Thyroid gland (tissue), 4 donors: Measurements from ENCODE around the gene ANKRD11. TPM values are rescaled to one million over a fixed set of nuclear protein-coding genes. Genes with fewer than 3 reads are reported as not detected.
"Not testable (repeated sequence)": the region's sequence is repeated elsewhere in the genome, so short reads cannot be mapped to it uniquely, and the experiment has no call there.

Experiments used
- DNase-seq, 2 donors: peaks; one replicate each; pipeline ENCODE4 v3.0.0-alpha.2; 2019
- H3K27ac ChIP-seq, 3 donors: fragments of 200-600 bp; sonication (generic); 1 replicate in 2 of 3; 2 replicates in 1 of 3; pipeline ENCODE4 v1.5.1; 2016 to 2019; ENCODE audit warnings: mild to moderate bottlenecking in 1 of 3, moderate library complexity in 1 of 3
- H3K27me3 ChIP-seq: fragments of 200-600 bp; sonication (generic); one replicate; pipeline ENCODE4 v1.5.1; 2019
- H3K36me3 ChIP-seq, 2 donors: fragments of 200-600 bp; sonication (generic); one replicate each; pipeline ENCODE4 v1.5.1; 2016 to 2019
- H3K4me1 ChIP-seq, 2 donors: fragments of 200-600 bp; sonication (generic); one replicate each; pipeline ENCODE4 v1.5.1; 2017 to 2019
- H3K4me3 ChIP-seq, 3 donors: fragments of 200-600 bp; sonication (generic); replicated peaks in 1 of 3; 1 replicate in 2 of 3; 2 replicates in 1 of 3; pipeline ENCODE4 v1.5.1; 2016; ENCODE audit warnings: mild to moderate bottlenecking in 1 of 3
- H3K9me3 ChIP-seq: fragments of 200-600 bp; sonication (generic); one replicate; pipeline ENCODE4 v1.5.1; 2017
- CTCF ChIP-seq, 6 experiments: fragments of 200-600 bp in 3 of 6; fragments of 450-650 bp in 3 of 6; sonication (generic) in 3 of 6; IDR thresholded peaks; one replicate each; pipeline ENCODE4 v1.5.1; 2016 to 2019; ENCODE audit warnings: antibody characterized with exemption in 6 of 6, mild to moderate bottlenecking in 2 of 6, inconsistent platforms in 1 of 6, moderate library complexity in 1 of 6
- POLR2A ChIP-seq, 2 donors: fragments of 450-650 bp; IDR thresholded peaks; one replicate each; pipeline ENCODE4 v1.6.1; 2017; ENCODE audit warnings: antibody characterized with exemption in 2 of 2, mild to moderate bottlenecking in 2 of 2, moderate library complexity in 1 of 2
- whole genome bisulfite sequencing, 2 donors: methylation state at CpG; one replicate each; pipeline ENCODE4 v1.1.5; 2017; 5-methylcytosine and 5-hydroxymethylcytosine counted together
- intact Hi-C: fragments of 100-400 bp; cut with DNase I; formaldehyde crosslinking; loops from one replicate; pipeline ENCODE4 v1.15.1; 2023
- total RNA-seq, 4 donors: library from RNA; depleted of rRNA; stranded (reverse); fragments of >200 nt; gene quantifications; one replicate each; pipeline ENCODE4 v1.2.3, GENCODE V29; 2016

Gene ANKRD11
- total RNA-seq, 4 donors from 2014 or later, result 62.1 to 90.4 (median 75.0) TPM

- H3K36me3 ChIP-seq, result no peaks in the 10 kb centered on the region
- H3K4me1 ChIP-seq, result peaks cover 29 to 32% of the 10 kb centered on the region in 2 donors
- H3K4me3 ChIP-seq, result no peak overlapping the region
- no peak overlapping the region for H3K27ac ChIP-seq
- intact Hi-C loops, result loop anchor here (10.0 kb wide), 1 partner anchor 222 kb away; no protein-coding TSS in a partner anchor
- no peaks in the 10 kb centered on the region for H3K27me3 ChIP-seq
- H3K9me3 ChIP-seq, result no peaks in the 10 kb centered on the region
- WGBS, 2 donors, result 75 to 77% methylated on average over 14 of the region's 14 CpGs
- DNase-seq, result no peak
- TF ChIP-seq POLR2A (IDR thresholded peaks at IDR 0.05) (no peak), CTCF (IDR thresholded peaks at IDR 0.05) (no peak)
Measured at GRCh38 chr16:89332243-89332901, 158.0 kb downstream of the ANKRD11 start.

- H3K9me3 ChIP-seq, result no peaks in the 10 kb centered on the region
- DNase-seq, result no peak
- H3K27ac ChIP-seq, result no peak overlapping the region
- TF ChIP-seq CTCF (IDR thresholded peaks at IDR 0.05) (no peak), POLR2A (IDR thresholded peaks at IDR 0.05) (no peak)
- H3K36me3 ChIP-seq, result no peaks in the 10 kb centered on the region
- 90 to 93% methylated on average over 14 of the region's 14 CpGs for WGBS, 2 donors
- H3K4me3 ChIP-seq, result no peak overlapping the region
- no peaks in the 10 kb centered on the region for H3K27me3 ChIP-seq
- peaks cover 31 to 34% of the 10 kb centered on the region in 2 donors for H3K4me1 ChIP-seq
- intact Hi-C loops, result loop anchor here (10.0 kb wide), 1 partner anchor 223 kb away; no protein-coding TSS in a partner anchor
Measured at GRCh38 chr16:89331371-89332109, 158.8 kb downstream of the ANKRD11 start.

- WGBS, 2 donors, result 21 to 28% methylated on average over 13 to 17 of the region's 25 CpGs
- intact Hi-C loops, result loop anchor here (10.0 kb wide), 1 partner anchor 224 kb away; no protein-coding TSS in a partner anchor
- TF ChIP-seq POLR2A (IDR thresholded peaks at IDR 0.05), result no peak
- no peak for TF ChIP-seq CTCF (IDR thresholded peaks at IDR 0.05)
- H3K9me3 ChIP-seq, result no peaks in the 10 kb centered on the region
- H3K36me3 ChIP-seq, result no peaks in the 10 kb centered on the region
- H3K27ac ChIP-seq, result peak overlapping the region; percentile 12 to 57 (median 47)
- DNase-seq, result peak; percentile 88 to 90
- H3K27me3 ChIP-seq, result no peaks in the 10 kb centered on the region
- no peak overlapping the region for H3K4me3 ChIP-seq
- H3K4me1 ChIP-seq, result peaks cover 37% of the 10 kb centered on the region in 2 donors
Measured at GRCh38 chr16:89330177-89330856, 160.0 kb downstream of the ANKRD11 start.

- H3K36me3 ChIP-seq, H3K4me3 ChIP-seq, DNase-seq, H3K27me3 ChIP-seq, H3K9me3 ChIP-seq: not testable (repeated sequence)
- intact Hi-C loops, result loop anchor here (5.0 to 10.0 kb wide), 2 partner anchors 162 to 225 kb away; partner anchors contain the start of gene ANKRD11
- Histone ChIP-seq H3K27ac (peak overlapping the region in 2 of 3 donors; percentile 12 to 57), H3K4me1 (peaks cover 35 to 37% of the 10 kb centered on the region in 2 donors)
- WGBS, 2 donors, result 92 to 93% methylated on average over 4 of the region's 4 CpGs
Measured at GRCh38 chr16:89329830-89330176, 160.6 kb downstream of the ANKRD11 start.

GRCh38 chr16:89328412-89329400, 161.7 kb downstream of the ANKRD11 start:
- not testable (repeated sequence) for H3K4me3 ChIP-seq, DNase-seq, H3K36me3 ChIP-seq, H3K27me3 ChIP-seq, H3K9me3 ChIP-seq
- Histone ChIP-seq H3K4me1 (peaks cover 28 to 36% of the 10 kb centered on the region in 2 donors), H3K27ac (peak overlapping the region in 1 of 3 donors; percentile 57)
- intact Hi-C loops, result loop anchor here (5.0 kb wide), 1 partner anchor 164 kb away; the partner anchor contains the start of gene ANKRD11
- WGBS, 2 donors, result 89 to 92% methylated on average over 27 to 40 of the region's 41 CpGs
